ENCODE measurements around the gene RELT.

- TF ChIP-seq CTCF (conservative IDR thresholded peaks at IDR 0.05), result no peak
- TF ChIP-seq ZFX (IDR thresholded peaks at IDR 0.05), result no peak
Measured at GRCh38 chr11:73423506-73423905, 47.3 kb downstream of the RELT start.

Data from C4-2B (cell line).